Measurements from ENCODE around the gene C6orf89.

GRCh38 chr6:36924131-36924530 is 38.4 kb downstream of the C6orf89 start:
- TF ChIP-seq ZNF274 (IDR thresholded peaks at IDR 0.05; ENCODE audit: low read depth, low read length) = no peak
- no peak for TF ChIP-seq YY1 (IDR thresholded peaks at IDR 0.05; ENCODE audit: insufficient read depth, insufficient read length)
- no peak for TF ChIP-seq SUZ12 (IDR thresholded peaks at IDR 0.05; ENCODE audit: extremely low read depth, insufficient read depth, insufficient read length)
